Small intestine (tissue), 7 donors: Measurements from ENCODE around the gene OAS1. TPM values are rescaled to one million over a fixed set of nuclear protein-coding genes. Genes with fewer than 3 reads are reported as not detected.

Experiments used
- DNase-seq, 2 donors: peaks; one replicate each; pipeline versions ENCODE4 v3.0.0 to v3.0.0-alpha.2; 2013
- FAIRE-seq: peaks from 2 replicates; lab custom pipeline; 2012; peaks lifted over from hg19 to GRCh38; lab: Jason Lieb, UNC
- H3K27ac ChIP-seq, 3 donors: one replicate each; pipeline ENCODE4 v1.5.1; 2013; ENCODE audit warnings: low read length in 2 of 3, mild to moderate bottlenecking in 2 of 3, control low read depth in 1 of 3, inconsistent platforms in 1 of 3, low read depth in 1 of 3, moderate library complexity in 1 of 3
- H3K27me3 ChIP-seq, 3 donors: one replicate each; pipeline ENCODE4 v1.6.1; 2013; ENCODE audit warnings: low read length in 3 of 3, inconsistent platforms in 1 of 3; ENCODE audit not compliant: control insufficient read depth in 3 of 3, insufficient read depth in 3 of 3
- H3K36me3 ChIP-seq, 3 donors: one replicate each; pipeline ENCODE4 v1.6.1; 2013; ENCODE audit warnings: low read length in 3 of 3, inconsistent platforms in 1 of 3, low read depth in 1 of 3, mild to moderate bottlenecking in 1 of 3, moderate library complexity in 1 of 3; ENCODE audit not compliant: control insufficient read depth in 3 of 3, insufficient read depth in 2 of 3
- H3K4me1 ChIP-seq, 3 donors: one replicate each; pipeline ENCODE4 v1.6.1; 2013; ENCODE audit warnings: low read length in 2 of 3, inconsistent platforms in 1 of 3, low read depth in 1 of 3, mild to moderate bottlenecking in 1 of 3, moderate library complexity in 1 of 3; ENCODE audit not compliant: control insufficient read depth in 3 of 3, insufficient read depth in 2 of 3
- H3K4me3 ChIP-seq, 3 donors: one replicate each; pipeline ENCODE4 v1.5.1; 2013; ENCODE audit warnings: low read length in 3 of 3, control low read depth in 1 of 3, inconsistent platforms in 1 of 3, low read depth in 1 of 3, mild to moderate bottlenecking in 1 of 3, moderate library complexity in 1 of 3
- H3K9me3 ChIP-seq, 2 donors: one replicate each; pipeline ENCODE4 v1.6.1; 2013; ENCODE audit warnings: low read depth in 1 of 2, low read length in 1 of 2; ENCODE audit not compliant: control insufficient read depth in 2 of 2, insufficient read depth in 1 of 2
- WGBS, 3 donors: extraction: QIAGEN DNeasy Blood & Tissue Kit; methylation state at CpG; one replicate each; pipeline ENCODE4 v1.1.7; 2013; 5-methylcytosine and 5-hydroxymethylcytosine counted together
- polyA plus RNA-seq, 4 donors: library from polyadenylated mRNA; stranded (reverse) in 3 of 4; unstranded in 1 of 4; fragments of 200-250 nt in 3 of 4; fragments of 120-200 nt in 1 of 4; gene quantifications; one replicate each; pipeline versions ENCODE4 v1.2.1 to v1.2.3, GENCODE V29; 2013
- donor health status: healthy with polysubstance abuse.
- donor health status: control.
- donor health status: control.
- donor health status: Bipolar disorder and iron deficiency.
- donor health status: healthy.

Gene OAS1
- polyA plus RNA-seq, 4 donors: 21.3 to 66.9 (median 38.6) TPM

GRCh38 chr12:112869778-112870177 lies 37.0 kb upstream of the OAS1 start:
- no peak for DNase-seq
- H3K4me1 ChIP-seq: no peaks in the 10 kb centered on the region
- no peak for FAIRE-seq
- H3K27ac ChIP-seq: no peak overlapping the region
- peaks cover 0 to 8% (median 0%) of the 10 kb centered on the region in 3 donors for H3K27me3 ChIP-seq
- H3K4me3 ChIP-seq: no peak overlapping the region
- WGBS, 3 donors: 76 to 85% (median 82%) methylated on average over 12 of the region's 12 CpGs
- no peaks in the 10 kb centered on the region for H3K36me3 ChIP-seq
- no peaks in the 10 kb centered on the region for H3K9me3 ChIP-seq

GRCh38 chr12:112870267-112870980 lies 36.3 kb upstream of the OAS1 start:
- DNase-seq: peak in 1 of 2 donors; percentile 3
- no peaks in the 10 kb centered on the region for H3K36me3 ChIP-seq
- H3K9me3 ChIP-seq: no peaks in the 10 kb centered on the region
- H3K4me3 ChIP-seq: no peak overlapping the region
- H3K27ac ChIP-seq: no peak overlapping the region
- 54 to 58% (median 58%) methylated on average over 8 of the region's 8 CpGs for WGBS, 3 donors
- peaks cover 0 to 8% (median 0%) of the 10 kb centered on the region in 3 donors for H3K27me3 ChIP-seq
- no peaks in the 10 kb centered on the region for H3K4me1 ChIP-seq
- FAIRE-seq: no peak

- FAIRE-seq (no peak), DNase-seq (no peak)
- H3K27ac ChIP-seq: no peak overlapping the region
- H3K36me3 ChIP-seq: no peaks in the 10 kb centered on the region
- H3K4me3 ChIP-seq: no peak overlapping the region
- 24 to 43% (median 26%) methylated on average over 5 of the region's 5 CpGs for WGBS, 3 donors
- H3K27me3 ChIP-seq: peaks cover 0 to 12% (median 7%) of the 10 kb centered on the region in 3 donors
- no peaks in the 10 kb centered on the region for H3K4me1 ChIP-seq
- H3K9me3 ChIP-seq: no peaks in the 10 kb centered on the region
These were observed 31.2 kb upstream of the OAS1 start for GRCh38 chr12:112875608-112876007.

GRCh38 chr12:112876506-112876905 lies 30.3 kb upstream of the OAS1 start:
- Histone ChIP-seq H3K4me3 (no peak overlapping the region), H3K27ac (no peak overlapping the region), H3K4me1 (no peaks in the 10 kb centered on the region), H3K27me3 (peaks cover 3 to 12% (median 7%) of the 10 kb centered on the region in 3 donors), H3K9me3 (no peaks in the 10 kb centered on the region), H3K36me3 (no peaks in the 10 kb centered on the region)
- no peak for FAIRE-seq
- WGBS, 3 donors: 46 to 51% (median 50%) methylated on average over 11 of the region's 11 CpGs
- no peak for DNase-seq

- no peaks in the 10 kb centered on the region for H3K9me3 ChIP-seq
- FAIRE-seq: no peak
- H3K27me3 ChIP-seq: peaks cover 3 to 12% (median 7%) of the 10 kb centered on the region in 3 donors
- H3K4me1 ChIP-seq: no peaks in the 10 kb centered on the region
- no peak overlapping the region for H3K27ac ChIP-seq
- 53 to 69% (median 66%) methylated on average over 4 of the region's 4 CpGs for WGBS, 3 donors
- no peak overlapping the region for H3K4me3 ChIP-seq
- no peak for DNase-seq
- no peaks in the 10 kb centered on the region for H3K36me3 ChIP-seq
These were observed 29.8 kb upstream of the OAS1 start for GRCh38 chr12:112877006-112877405.

GRCh38 chr12:112878488-112878887 lies 28.3 kb upstream of the OAS1 start:
- H3K4me3 ChIP-seq: no peak overlapping the region
- FAIRE-seq: no peak
- no peaks in the 10 kb centered on the region for H3K9me3 ChIP-seq
- no peak overlapping the region for H3K27ac ChIP-seq
- no peaks in the 10 kb centered on the region for H3K4me1 ChIP-seq
- 75 to 83% (median 82%) methylated on average over 3 of the region's 3 CpGs for WGBS, 3 donors
- H3K27me3 ChIP-seq: peaks cover 3 to 9% (median 7%) of the 10 kb centered on the region in 3 donors
- no peaks in the 10 kb centered on the region for H3K36me3 ChIP-seq
- DNase-seq: no peak

GRCh38 chr12:112879191-112879705 lies 27.5 kb upstream of the OAS1 start:
- FAIRE-seq: no peak
- H3K4me3 ChIP-seq: no peak overlapping the region
- H3K36me3 ChIP-seq: no peaks in the 10 kb centered on the region
- 55 to 69% (median 61%) methylated on average over 8 of the region's 8 CpGs for WGBS, 3 donors
- no peaks in the 10 kb centered on the region for H3K9me3 ChIP-seq
- no peak for DNase-seq
- H3K4me1 ChIP-seq: no peaks in the 10 kb centered on the region
- peaks cover 3 to 7% (median 7%) of the 10 kb centered on the region in 3 donors for H3K27me3 ChIP-seq
- no peak overlapping the region for H3K27ac ChIP-seq

- DNase-seq (no peak), FAIRE-seq (no peak)
- peaks cover 0 to 2% of the 10 kb centered on the region in 2 donors for H3K9me3 ChIP-seq
- H3K36me3 ChIP-seq: no peaks in the 10 kb centered on the region
- H3K4me1 ChIP-seq: no peaks in the 10 kb centered on the region
- H3K27ac ChIP-seq: no peak overlapping the region
- 43 to 63% (median 61%) methylated on average over 6 of the region's 6 CpGs for WGBS, 3 donors
- no peak overlapping the region for H3K4me3 ChIP-seq
- H3K27me3 ChIP-seq: peaks cover 3 to 6% (median 5%) of the 10 kb centered on the region in 3 donors
These were observed 25.2 kb upstream of the OAS1 start for GRCh38 chr12:112881602-112882001.
